Anterior cingulate cortex (tissue), 58 donors: ENCODE results near the gene CACNA1A.

Source experiments
- DNase-seq, 58 donors: peaks; one replicate each; lab custom pipeline; 2025; lab: John Stamatoyannopoulos, UW

Gene CACNA1A

GRCh38 chr19:13499692-13500091 is 6.6 kb downstream of the CACNA1A start:
- no peak for DNase-seq

GRCh38 chr19:13493516-13494310 is 12.6 kb downstream of the CACNA1A start:
- DNase-seq: no peak

GRCh38 chr19:13492128-13492527 is 14.2 kb downstream of the CACNA1A start:
- DNase-seq: no peak

GRCh38 chr19:13487985-13488384 is 18.3 kb downstream of the CACNA1A start:
- no peak for DNase-seq

GRCh38 chr19:13484166-13484565 is 22.1 kb downstream of the CACNA1A start:
- DNase-seq: no peak

GRCh38 chr19:13483215-13483614 is 23.1 kb downstream of the CACNA1A start:
- no peak for DNase-seq

- DNase-seq: no peak
Measured at GRCh38 chr19:13478576-13478975, 27.7 kb downstream of the CACNA1A start.

GRCh38 chr19:13476071-13476470 is 30.2 kb downstream of the CACNA1A start:
- no peak for DNase-seq

- DNase-seq: no peak
Measured at GRCh38 chr19:13475044-13475443, 31.2 kb downstream of the CACNA1A start.

- no peak for DNase-seq
Measured at GRCh38 chr19:13466697-13467096, 39.6 kb downstream of the CACNA1A start.

- DNase-seq: no peak
Measured at GRCh38 chr19:13463296-13463695, 43.0 kb downstream of the CACNA1A start.

GRCh38 chr19:13461536-13461935 is 44.7 kb downstream of the CACNA1A start:
- peak in 38 of 58 donors; percentile 1 to 63 (median 16) for DNase-seq

- peak in 1 of 58 donors; percentile 17 for DNase-seq
Measured at GRCh38 chr19:13460045-13460444, 46.2 kb downstream of the CACNA1A start.

- peak in 54 of 58 donors; percentile 3 to 73 (median 40) for DNase-seq
Measured at GRCh38 chr19:13459351-13459750, 46.9 kb downstream of the CACNA1A start.

- DNase-seq: no peak
Measured at GRCh38 chr19:13451434-13451995, 54.8 kb downstream of the CACNA1A start.

- DNase-seq: no peak
Measured at GRCh38 chr19:13447978-13448377, 58.3 kb downstream of the CACNA1A start.

- DNase-seq: no peak
Measured at GRCh38 chr19:13441810-13442512, 64.3 kb downstream of the CACNA1A start.

GRCh38 chr19:13437919-13438618 is 68.2 kb downstream of the CACNA1A start:
- DNase-seq: no peak

GRCh38 chr19:13436352-13436751 is 69.9 kb downstream of the CACNA1A start:
- no peak for DNase-seq

GRCh38 chr19:13430790-13431582 is 75.3 kb downstream of the CACNA1A start:
- peak in 17 of 58 donors; percentile 2 to 38 (median 11) for DNase-seq
